Measurements from ENCODE around the gene SEC16B.

DNA sequence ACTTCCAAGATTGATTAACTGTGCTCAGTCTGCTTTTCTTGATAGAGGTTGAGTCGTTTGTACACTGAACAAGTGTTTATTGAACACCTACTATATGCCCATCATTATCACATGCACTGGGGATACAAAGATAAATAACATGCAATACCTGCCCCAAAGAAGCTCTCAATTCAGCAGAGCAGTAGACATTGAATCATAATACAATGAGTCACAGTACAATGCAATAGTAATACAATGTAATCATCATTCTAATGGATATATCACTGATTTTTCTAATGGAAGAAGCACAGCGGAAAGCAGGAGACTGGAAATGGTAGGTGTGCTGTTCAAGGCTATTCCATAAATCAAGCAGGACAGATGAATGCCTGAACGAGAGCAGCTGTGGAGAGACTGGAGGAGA is 3.7 kb upstream of the SEC16B start:
- TF ChIP-seq REST (IDR thresholded peaks at IDR 0.05; ENCODE audit: insufficient read depth in 1 of 2, low read depth in 2 of 2, low read length in 1 of 2) (no peak), SIN3A (IDR thresholded peaks at IDR 0.05; ENCODE audit: borderline replicate concordance, insufficient read depth, low read depth, low read length) (no peak), TCF7L2 (IDR thresholded peaks at IDR 0.05; ENCODE audit: low read depth, low read length) (no peak), POLR2AphosphoS5 (IDR thresholded peaks at IDR 0.05; ENCODE audit: low read depth, low read length) (no peak)
- TF ChIP-seq, protein P1, sequence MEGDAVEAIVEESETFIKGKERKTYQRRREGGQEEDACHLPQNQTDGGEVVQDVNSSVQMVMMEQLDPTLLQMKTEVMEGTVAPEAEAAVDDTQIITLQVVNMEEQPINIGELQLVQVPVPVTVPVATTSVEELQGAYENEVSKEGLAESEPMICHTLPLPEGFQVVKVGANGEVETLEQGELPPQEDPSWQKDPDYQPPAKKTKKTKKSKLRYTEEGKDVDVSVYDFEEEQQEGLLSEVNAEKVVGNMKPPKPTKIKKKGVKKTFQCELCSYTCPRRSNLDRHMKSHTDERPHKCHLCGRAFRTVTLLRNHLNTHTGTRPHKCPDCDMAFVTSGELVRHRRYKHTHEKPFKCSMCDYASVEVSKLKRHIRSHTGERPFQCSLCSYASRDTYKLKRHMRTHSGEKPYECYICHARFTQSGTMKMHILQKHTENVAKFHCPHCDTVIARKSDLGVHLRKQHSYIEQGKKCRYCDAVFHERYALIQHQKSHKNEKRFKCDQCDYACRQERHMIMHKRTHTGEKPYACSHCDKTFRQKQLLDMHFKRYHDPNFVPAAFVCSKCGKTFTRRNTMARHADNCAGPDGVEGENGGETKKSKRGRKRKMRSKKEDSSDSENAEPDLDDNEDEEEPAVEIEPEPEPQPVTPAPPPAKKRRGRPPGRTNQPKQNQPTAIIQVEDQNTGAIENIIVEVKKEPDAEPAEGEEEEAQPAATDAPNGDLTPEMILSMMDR (IDR thresholded peaks at IDR 0.05), result no peak

Measured in Panc1 (cell line).